T-helper 2 cell treated with Interferon-gamma antibody and Interleukin-4, amounts not matched to agents 5 μg/mL and 100 μg/mL, for 36 hours (primary cell): ENCODE measurements around the gene C9orf85.
"Not testable (repeated sequence)": the region's sequence is repeated elsewhere in the genome, so short reads cannot be mapped to it uniquely, and the experiment has no call there.

Experiments used
- DNase-seq: peaks from one replicate; pipeline ENCODE4 v3.0.0; 2021; ENCODE audit warnings: low spot score
- H3K27ac Mint-ChIP-seq: one replicate; pipeline ENCODE4 v1.8.0; 2021; ENCODE audit warnings: mild to moderate bottlenecking, mixed read lengths
- H3K27me3 Mint-ChIP-seq: one replicate; pipeline ENCODE4 v1.8.0; 2021; ENCODE audit warnings: low read depth, mixed read lengths
- H3K36me3 Mint-ChIP-seq: one replicate; pipeline ENCODE4 v1.8.0; 2021; ENCODE audit warnings: low read depth, mixed read lengths
- H3K4me1 Mint-ChIP-seq: one replicate; pipeline ENCODE4 v1.8.0; 2021; ENCODE audit warnings: low read depth, mixed read lengths
- H3K4me3 Mint-ChIP-seq: one replicate; pipeline ENCODE4 v1.8.0; 2022; ENCODE audit warnings: mild to moderate bottlenecking, moderate library complexity, mixed read lengths
- H3K9me3 Mint-ChIP-seq: one replicate; pipeline ENCODE4 v1.8.0; 2021; ENCODE audit warnings: mixed read lengths

The C9orf85 gene

DNA sequence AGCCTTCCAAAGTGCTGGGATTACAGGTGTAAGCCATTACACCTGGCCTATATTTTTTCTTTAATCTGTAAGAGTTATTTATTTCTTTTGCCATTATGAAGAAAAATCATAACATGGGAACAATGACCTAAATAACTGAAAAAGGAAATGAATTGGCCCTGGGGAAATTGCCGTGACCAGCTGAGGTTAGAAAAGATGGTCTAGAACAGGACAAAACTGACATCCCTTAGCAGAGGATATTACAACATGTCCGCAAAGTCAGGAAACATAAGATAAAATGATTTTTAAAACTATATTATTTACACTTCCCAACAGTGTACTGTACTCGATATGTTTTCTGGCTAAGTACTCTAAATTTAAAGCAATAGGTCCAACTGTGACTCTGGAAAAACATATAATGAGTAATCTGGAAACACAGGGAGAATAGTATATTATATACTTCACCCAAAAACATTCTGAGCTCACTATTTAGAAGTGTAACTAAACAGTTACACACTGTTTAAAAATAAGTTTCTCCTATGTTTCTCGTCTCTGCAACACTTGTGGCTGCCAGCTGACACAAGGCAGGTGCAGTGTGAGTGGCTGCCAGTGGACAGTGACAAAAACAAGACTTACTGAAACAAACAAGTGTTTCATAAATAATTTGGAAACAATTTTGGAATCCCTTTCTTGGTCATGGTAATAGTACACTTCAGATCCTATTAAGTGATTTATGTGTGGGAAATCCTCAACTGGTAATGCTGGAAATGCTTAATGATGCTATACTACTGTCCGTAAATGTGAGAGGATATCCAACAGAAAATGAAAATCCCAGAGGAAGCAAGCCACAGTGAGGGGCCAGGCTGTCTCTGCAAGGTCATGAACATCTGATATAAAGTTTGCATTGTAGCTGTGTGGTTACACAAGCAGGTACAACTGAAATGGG, 69.1 kb downstream of the C9orf85 start:
- H3K9me3 Mint-ChIP-seq: no peaks in the 10 kb centered on the region
- no peak overlapping the region for H3K27ac Mint-ChIP-seq
- no peaks in the 10 kb centered on the region for H3K36me3 Mint-ChIP-seq
- H3K27me3 Mint-ChIP-seq: no peaks in the 10 kb centered on the region
- DNase-seq: no peak
- no peaks in the 10 kb centered on the region for H3K4me1 Mint-ChIP-seq
- no peak overlapping the region for H3K4me3 Mint-ChIP-seq

DNA sequence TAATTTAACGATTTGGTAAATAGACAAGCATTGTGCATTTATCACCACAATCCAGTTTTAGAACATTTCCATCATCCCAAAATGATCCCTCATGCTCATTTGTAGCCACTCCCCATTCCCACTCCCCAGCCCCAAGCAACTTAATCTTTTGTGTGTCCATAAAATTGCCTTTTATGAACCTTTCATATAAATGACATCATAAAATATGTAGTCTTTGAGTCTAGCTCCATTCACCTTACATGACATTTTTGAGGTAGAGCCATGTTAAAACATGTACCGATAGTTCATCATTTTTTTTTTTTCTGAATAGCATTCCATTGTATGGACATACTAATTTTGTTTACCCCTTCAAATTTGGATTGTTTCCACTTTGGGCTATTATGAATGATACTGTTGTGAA, 70.5 kb downstream of the C9orf85 start:
- H3K36me3 Mint-ChIP-seq: no peaks in the 10 kb centered on the region
- H3K27me3 Mint-ChIP-seq: no peaks in the 10 kb centered on the region
- H3K27ac Mint-ChIP-seq: no peak overlapping the region
- no peaks in the 10 kb centered on the region for H3K9me3 Mint-ChIP-seq
- no peaks in the 10 kb centered on the region for H3K4me1 Mint-ChIP-seq
- no peak overlapping the region for H3K4me3 Mint-ChIP-seq
- no peak for DNase-seq

DNA sequence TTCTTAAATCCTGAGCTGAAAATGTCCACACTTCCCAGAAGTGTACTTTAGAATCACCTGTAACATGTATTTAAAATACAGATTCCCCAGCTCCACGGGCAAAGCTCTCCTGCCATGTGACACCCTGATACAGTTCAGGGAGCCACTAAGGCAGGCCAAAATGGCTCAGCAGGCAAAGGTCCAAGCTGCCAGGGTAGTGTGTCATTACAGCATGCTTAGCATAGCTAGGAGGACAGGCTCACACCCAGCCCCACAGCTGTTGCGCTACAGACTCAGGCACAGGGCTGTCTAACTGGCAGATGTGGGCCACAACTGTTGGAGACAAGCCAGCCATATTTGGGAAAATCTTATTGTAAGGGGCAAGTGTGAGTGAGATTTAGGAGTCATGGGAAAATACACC, 73.0 kb downstream of the C9orf85 start:
- Mint-ChIP-seq H3K27me3 (no peaks in the 10 kb centered on the region), H3K27ac (no peak overlapping the region), H3K36me3 (no peaks in the 10 kb centered on the region), H3K4me3 (no peak overlapping the region), H3K9me3 (no peaks in the 10 kb centered on the region), H3K4me1 (no peaks in the 10 kb centered on the region)
- no peak for DNase-seq

DNA sequence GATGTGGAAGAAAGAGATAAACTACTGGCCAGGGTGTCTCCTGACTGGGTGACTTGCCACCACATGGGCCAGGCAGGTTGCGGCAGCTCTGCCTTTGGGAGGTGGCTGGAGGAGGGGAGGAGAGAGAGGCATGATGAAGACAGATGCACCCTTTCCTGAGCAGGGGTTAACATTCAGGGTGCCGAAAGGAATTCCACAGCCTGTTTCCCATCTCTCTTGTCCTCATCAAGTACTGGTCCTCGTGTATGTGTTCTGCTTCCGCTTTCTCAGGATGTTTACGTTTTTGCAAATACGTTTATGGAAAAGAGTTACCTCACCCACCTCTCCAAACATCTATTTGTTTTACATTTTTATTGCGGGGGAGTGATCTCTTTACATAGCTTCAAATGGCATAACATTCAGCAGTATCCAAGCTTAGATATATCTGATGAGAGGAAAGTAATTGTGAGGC, 73.4 kb downstream of the C9orf85 start:
- no peak for DNase-seq
- no peaks in the 10 kb centered on the region for H3K9me3 Mint-ChIP-seq
- no peak overlapping the region for H3K4me3 Mint-ChIP-seq
- H3K27ac Mint-ChIP-seq: no peak overlapping the region
- no peaks in the 10 kb centered on the region for H3K36me3 Mint-ChIP-seq
- no peaks in the 10 kb centered on the region for H3K4me1 Mint-ChIP-seq
- no peaks in the 10 kb centered on the region for H3K27me3 Mint-ChIP-seq

DNA sequence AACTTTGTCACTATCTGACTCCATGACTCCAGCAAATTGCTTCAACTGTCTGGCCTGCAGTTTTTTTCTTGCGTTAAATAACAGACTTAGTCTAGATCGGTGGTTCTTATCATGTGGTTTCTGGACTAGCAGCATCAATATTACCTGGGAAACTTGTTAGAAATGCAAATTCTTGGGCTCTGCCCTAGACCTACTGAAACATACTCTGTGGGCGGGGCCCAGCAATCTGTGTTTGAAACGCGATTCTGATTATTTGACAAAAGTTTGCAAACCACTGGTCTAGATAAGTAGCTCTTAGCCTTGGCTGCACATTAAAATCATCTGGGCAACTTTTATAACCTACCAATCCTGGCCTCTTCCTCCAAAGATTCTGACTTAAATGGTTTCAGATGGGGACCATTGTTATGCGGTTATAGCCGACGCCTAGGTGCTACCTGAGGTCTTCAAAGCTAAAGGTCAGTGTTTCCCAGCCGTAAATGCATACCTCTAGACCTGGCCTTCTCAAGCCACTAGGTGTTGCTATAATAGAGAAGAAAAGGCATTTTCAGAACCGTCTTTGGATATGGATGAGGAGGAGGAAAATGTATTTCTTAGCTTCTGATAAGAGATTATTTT, 74.0 kb downstream of the C9orf85 start:
- Mint-ChIP-seq H3K4me3 (no peak overlapping the region), H3K4me1 (no peaks in the 10 kb centered on the region), H3K36me3 (no peaks in the 10 kb centered on the region), H3K27me3 (no peaks in the 10 kb centered on the region), H3K27ac (no peak overlapping the region), H3K9me3 (no peaks in the 10 kb centered on the region)
- DNase-seq: no peak

DNA sequence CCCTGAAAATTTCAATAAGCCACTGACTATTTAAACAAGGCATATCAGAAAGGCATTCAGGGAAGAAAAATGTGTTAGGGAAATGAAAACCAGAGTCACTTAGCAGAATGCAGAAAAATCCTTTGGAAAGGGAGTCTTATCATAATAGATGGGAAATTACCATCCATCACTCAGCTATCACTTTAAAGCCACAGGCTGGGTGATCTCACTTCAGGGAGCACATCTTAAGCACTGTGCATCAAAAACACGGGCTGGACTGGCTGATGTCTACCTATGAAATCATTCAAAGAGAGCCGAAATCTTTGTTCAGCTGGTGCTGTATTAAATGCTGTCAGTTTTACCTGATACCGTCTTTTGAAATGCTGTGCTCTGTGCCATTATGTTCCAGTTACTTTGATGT, 75.5 kb downstream of the C9orf85 start:
- DNase-seq: no peak
- Mint-ChIP-seq H3K4me3 (no peak overlapping the region), H3K27ac (no peak overlapping the region), H3K4me1 (no peaks in the 10 kb centered on the region), H3K9me3 (no peaks in the 10 kb centered on the region), H3K27me3 (no peaks in the 10 kb centered on the region), H3K36me3 (no peaks in the 10 kb centered on the region)

DNA sequence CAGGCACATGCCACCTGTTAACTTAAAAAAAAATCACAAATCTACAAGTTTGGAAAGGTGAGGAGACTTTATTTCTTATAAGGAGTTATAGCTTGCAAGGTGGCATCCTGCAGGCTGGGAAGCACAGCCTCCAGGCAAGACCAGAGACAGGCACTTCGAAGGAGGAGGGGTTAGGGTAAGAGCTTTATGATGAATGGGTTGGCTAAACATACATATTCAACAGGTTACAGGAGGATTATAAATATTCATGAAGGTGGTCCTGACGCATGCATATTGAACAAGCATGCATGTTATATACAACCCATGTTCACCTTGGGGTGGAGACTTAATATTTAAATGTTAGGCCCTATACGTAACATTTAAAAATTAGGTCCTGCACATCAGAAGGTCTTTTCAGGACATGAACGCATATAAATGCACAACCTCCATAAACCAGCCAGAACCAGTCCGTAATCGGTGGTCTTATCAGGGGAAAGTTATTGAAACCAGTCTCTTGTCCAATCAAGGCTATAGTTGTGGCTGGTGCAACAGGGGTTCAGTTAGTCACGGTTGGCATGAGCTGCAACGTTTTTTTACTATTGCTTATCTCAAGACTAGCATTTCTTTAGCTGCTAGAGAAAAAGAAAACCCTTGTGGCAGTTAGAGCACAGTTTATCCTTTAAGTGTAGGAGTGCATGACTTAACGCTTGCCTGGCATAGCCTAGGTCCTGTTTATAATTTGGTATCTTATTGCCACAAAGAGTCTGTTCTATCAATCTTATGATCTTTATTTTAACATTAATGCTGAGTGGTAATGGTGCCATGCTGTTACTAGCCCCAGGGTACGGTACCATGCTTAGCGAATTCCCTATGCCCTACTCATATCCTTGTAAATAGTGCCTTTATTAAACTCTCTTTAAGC, 76.3 kb downstream of the C9orf85 start:
- no peak overlapping the region for H3K27ac Mint-ChIP-seq
- no peaks in the 10 kb centered on the region for H3K4me1 Mint-ChIP-seq
- no peak overlapping the region for H3K4me3 Mint-ChIP-seq
- H3K36me3 Mint-ChIP-seq: no peaks in the 10 kb centered on the region
- H3K27me3 Mint-ChIP-seq: no peaks in the 10 kb centered on the region
- no peaks in the 10 kb centered on the region for H3K9me3 Mint-ChIP-seq
- DNase-seq: no peak

DNA sequence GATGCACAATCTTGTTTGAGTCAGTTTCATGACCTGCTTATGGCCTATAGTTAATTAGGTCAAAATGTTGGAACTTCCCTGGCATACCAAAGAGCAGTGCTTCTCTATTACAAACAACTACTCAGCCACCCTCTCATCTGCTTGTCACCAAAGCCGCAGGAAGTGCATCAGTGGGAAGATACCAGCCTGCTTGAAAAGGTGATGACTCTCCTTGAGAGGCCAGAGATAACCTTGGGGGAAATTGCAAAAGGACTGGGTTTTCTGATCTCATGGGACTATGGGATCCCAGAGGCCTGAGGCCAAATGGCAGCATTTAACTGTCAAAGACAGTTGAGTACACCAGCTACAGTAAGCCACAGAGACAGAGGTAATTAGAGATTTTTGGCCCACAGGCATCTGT, 79.0 kb downstream of the C9orf85 start:
- H3K9me3 Mint-ChIP-seq: no peaks in the 10 kb centered on the region
- H3K27ac Mint-ChIP-seq: no peak overlapping the region
- no peaks in the 10 kb centered on the region for H3K27me3 Mint-ChIP-seq

DNA sequence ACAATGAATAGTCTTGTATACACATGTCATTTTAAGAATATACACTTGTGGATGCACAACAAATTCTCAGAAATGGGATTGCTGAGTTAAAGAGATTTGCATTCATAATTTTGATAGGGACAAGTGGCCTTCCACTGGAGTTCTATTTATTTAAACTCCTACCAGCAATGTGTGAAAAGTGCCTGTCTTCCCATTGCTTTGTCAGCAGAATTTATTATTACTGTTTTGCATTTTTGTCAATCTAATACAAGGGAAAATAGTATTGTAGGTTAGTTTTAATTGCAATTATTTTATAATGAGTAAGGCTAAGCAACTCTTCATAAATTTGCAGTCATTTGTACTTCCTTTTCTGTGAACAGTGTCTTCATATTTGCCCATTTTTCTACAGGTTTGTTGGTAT, 94.0 kb downstream of the C9orf85 start:
- no peaks in the 10 kb centered on the region for H3K4me1 Mint-ChIP-seq
- no peak overlapping the region for H3K27ac Mint-ChIP-seq
- H3K9me3 Mint-ChIP-seq: no peaks in the 10 kb centered on the region
- no peak overlapping the region for H3K4me3 Mint-ChIP-seq
- H3K27me3 Mint-ChIP-seq: no peaks in the 10 kb centered on the region
- no peak for DNase-seq
- no peaks in the 10 kb centered on the region for H3K36me3 Mint-ChIP-seq

More for the DNA sequence above, 79.0 kb downstream of the C9orf85 start:
- DNase-seq: no peak
- no peaks in the 10 kb centered on the region for H3K4me1 Mint-ChIP-seq
- no peak overlapping the region for H3K4me3 Mint-ChIP-seq
- H3K36me3 Mint-ChIP-seq: no peaks in the 10 kb centered on the region

DNA sequence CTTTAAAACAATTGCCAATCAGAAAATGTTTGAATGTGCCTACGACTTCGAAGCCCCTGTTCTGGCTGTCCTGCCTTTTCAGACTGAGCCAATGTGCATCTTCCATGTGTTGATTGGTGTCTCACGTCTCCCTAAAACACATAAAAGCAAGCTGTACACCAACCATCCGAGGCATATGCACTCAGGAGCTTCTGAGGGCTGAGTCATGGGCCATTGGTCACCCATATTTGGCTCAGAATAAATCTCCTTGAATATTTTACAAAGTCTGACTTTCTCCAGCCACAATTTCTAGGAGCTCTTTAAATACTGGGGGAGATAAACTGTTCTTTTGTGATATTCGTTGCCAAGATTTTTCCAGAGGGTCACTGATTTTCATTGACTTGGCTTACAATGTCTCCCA, 95.1 kb downstream of the C9orf85 start:
- no peak overlapping the region for H3K27ac Mint-ChIP-seq
- DNase-seq: no peak
- H3K4me1 Mint-ChIP-seq: no peaks in the 10 kb centered on the region
- H3K4me3 Mint-ChIP-seq: no peak overlapping the region
- no peaks in the 10 kb centered on the region for H3K27me3 Mint-ChIP-seq
- no peaks in the 10 kb centered on the region for H3K36me3 Mint-ChIP-seq
- H3K9me3 Mint-ChIP-seq: no peaks in the 10 kb centered on the region

DNA sequence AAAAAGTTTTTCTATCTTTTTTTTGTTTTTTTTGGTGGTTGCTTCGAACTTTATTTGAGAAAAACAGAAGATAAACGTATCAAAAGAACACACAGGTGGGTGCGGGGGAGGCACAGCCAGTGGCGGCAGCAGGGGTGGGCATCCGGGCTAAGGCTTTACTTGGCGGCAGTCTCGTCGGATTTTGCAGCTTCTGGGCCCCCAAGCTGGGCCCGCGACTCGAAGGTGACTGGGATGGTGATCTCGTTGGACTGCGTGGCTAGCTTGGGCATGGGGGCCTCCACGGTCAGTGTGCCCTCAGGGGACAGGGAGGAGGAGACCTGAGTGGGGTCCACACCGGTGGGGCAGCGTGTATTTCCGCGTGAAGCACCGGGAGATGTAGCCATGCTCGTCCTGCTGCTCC, 96.3 kb downstream of the C9orf85 start:
- H3K4me3 Mint-ChIP-seq, DNase-seq, H3K36me3 Mint-ChIP-seq, H3K9me3 Mint-ChIP-seq, H3K27ac Mint-ChIP-seq, H3K27me3 Mint-ChIP-seq, H3K4me1 Mint-ChIP-seq: not testable (repeated sequence)

DNA sequence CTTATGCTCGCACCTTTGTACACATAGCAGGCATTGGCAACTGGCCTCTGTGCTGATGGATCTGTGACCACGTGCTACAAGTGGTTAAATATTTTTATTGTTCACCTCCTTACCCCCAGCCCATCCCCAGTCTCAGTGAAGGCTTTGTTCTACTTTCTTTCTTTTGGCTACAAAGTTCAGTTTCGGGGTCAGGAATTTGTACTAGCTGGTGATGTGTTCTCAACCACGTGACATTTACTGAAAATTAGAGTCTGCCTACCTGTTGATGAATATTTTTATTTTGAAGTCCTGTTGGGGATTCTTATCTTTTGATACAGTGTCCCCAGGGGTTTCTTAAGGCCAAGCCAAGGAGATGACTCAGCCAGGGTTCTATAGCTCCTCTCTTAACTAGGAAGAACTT, 101.2 kb downstream of the C9orf85 start:
- Mint-ChIP-seq H3K27ac (no peak overlapping the region), H3K4me3 (no peak overlapping the region), H3K27me3 (no peaks in the 10 kb centered on the region), H3K36me3 (no peaks in the 10 kb centered on the region), H3K4me1 (peaks cover 7% of the 10 kb centered on the region), H3K9me3 (no peaks in the 10 kb centered on the region)
- no peak for DNase-seq

DNA sequence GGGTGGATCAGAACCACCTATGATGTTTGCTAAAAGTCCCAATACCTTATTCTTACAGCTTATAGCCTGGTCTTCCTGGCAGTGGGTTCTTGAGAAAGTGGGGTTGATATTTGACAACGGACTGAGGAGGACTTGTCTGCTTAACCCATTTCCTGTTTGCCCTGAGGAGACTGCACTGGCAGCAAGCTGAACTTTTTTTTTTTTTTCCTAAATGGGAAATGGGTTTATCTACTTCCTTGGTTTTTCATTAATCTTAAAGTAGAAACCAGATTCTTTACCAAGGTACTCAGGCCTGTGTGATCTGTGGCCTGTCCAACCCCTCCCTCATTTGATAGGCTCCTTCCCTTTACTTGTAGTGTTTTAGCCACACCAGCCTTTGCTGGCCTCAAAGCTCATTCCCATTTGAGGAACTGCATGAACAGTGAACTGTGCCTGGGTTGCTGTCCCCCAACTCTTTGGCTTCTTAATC, 101.9 kb downstream of the C9orf85 start:
- Mint-ChIP-seq H3K27ac (no peak overlapping the region), H3K4me3 (no peak overlapping the region), H3K9me3 (no peaks in the 10 kb centered on the region), H3K27me3 (no peaks in the 10 kb centered on the region), H3K36me3 (no peaks in the 10 kb centered on the region), H3K4me1 (peaks cover 7% of the 10 kb centered on the region)
- DNase-seq: no peak

DNA sequence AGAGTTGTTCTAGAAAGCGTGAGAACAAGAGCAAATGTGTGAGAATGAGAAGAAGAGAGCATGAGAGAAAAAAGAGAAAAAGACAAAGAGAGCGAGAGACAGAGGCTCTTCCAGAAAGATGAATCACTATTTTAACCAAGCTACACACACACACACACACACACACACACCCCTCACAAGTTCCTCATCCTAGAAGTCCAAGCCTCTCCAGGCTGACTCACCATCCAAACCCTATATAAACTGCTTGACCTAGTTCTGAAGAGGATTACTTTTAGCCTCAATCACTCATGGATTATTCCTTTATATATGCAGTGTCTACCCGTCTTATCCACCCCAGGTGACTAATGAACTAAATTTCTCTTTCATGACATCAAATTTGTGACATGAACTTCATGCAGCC, 111.4 kb downstream of the C9orf85 start:
- DNase-seq: no peak
- Mint-ChIP-seq H3K27ac (no peak overlapping the region), H3K9me3 (no peaks in the 10 kb centered on the region), H3K36me3 (no peaks in the 10 kb centered on the region), H3K27me3 (no peaks in the 10 kb centered on the region), H3K4me1 (peaks cover 7% of the 10 kb centered on the region), H3K4me3 (no peak overlapping the region)
